Endothelial cell of umbilical vein (primary cell): Measurements from ENCODE around the gene GPR151. TPM values are rescaled to one million over a fixed set of nuclear protein-coding genes. Genes with fewer than 3 reads are reported as not detected.

Experiments used
- BruUV-seq: library from RNA; stranded (reverse); fragments of 400-500 nt; replicated peaks from 2 replicates; lab custom pipeline; 2021; lab: Mats Ljungman, UMichigan
- CTCF ChIA-PET: fragments of 300-600, 350-600 bp; sonication (Branson Sonifier 250); formaldehyde crosslinking; loops from one replicate; lab custom pipeline; 2021; ENCODE audit warnings: antibody characterized with exemption, inconsistent platforms; lab: Charles Lee
- POLR2A ChIA-PET: fragments of 300-600, 350-600 bp; sonication (Branson Sonifier 250); formaldehyde crosslinking; loops from one replicate; lab custom pipeline; 2021; ENCODE audit warnings: antibody characterized with exemption, inconsistent platforms; lab: Charles Lee
- DNase-seq: peaks from one replicate; pipeline ENCODE4 v3.0.0-alpha.2; 2011; ENCODE audit warnings: low read depth, low spot score
- FAIRE-seq: peaks from 2 replicates; lab custom pipeline; 2011; peaks lifted over from hg19 to GRCh38; lab: Jason Lieb, UNC
- H2AFZ ChIP-seq: 2 replicates; pipeline ENCODE4 v1.6.0; 2012; ENCODE audit warnings: low read depth, low read length, control low read depth, inconsistent platforms
- H3K27ac ChIP-seq: 2 replicates; pipeline ENCODE4 v1.5.1; 2011; ENCODE audit warnings: low read depth, mild to moderate bottlenecking, control low read depth, low read length, moderate library complexity; ENCODE audit not compliant: insufficient read depth
- H3K27me3 ChIP-seq, 2 experiments: 2 replicates each; pipeline versions ENCODE4 v1.6.0 to v1.6.1; 2011; ENCODE audit warnings: low read length in 2 of 2, mixed read lengths in 1 of 2; ENCODE audit not compliant: control insufficient read depth in 2 of 2, insufficient read depth in 2 of 2
- H3K36me3 ChIP-seq, 2 experiments: 2 replicates in 1 of 2; 3 replicates in 1 of 2; pipeline ENCODE4 v1.5.1; 2011; ENCODE audit warnings: low read length in 2 of 2, mild to moderate bottlenecking in 1 of 2, moderate library complexity in 1 of 2; ENCODE audit not compliant: control insufficient read depth in 2 of 2, insufficient read depth in 2 of 2; ENCODE audit errors: extremely low read depth in 1 of 2
- H3K4me1 ChIP-seq: 3 replicates; pipeline ENCODE4 v1.5.1; 2011; ENCODE audit warnings: mild to moderate bottlenecking, low read length; ENCODE audit not compliant: control insufficient read depth, insufficient read depth; ENCODE audit errors: extremely low read depth
- H3K4me2 ChIP-seq: 2 replicates; pipeline ENCODE4 v1.6.1; 2011; ENCODE audit warnings: low read length, control low read depth, mixed read lengths; ENCODE audit not compliant: insufficient read depth
- H3K4me3 ChIP-seq, 3 experiments: fragments of 200-600 bp in 1 of 3; sonication (generic), shearing (Covaris generic) in 1 of 3; replicated peaks in 1 of 3; 2 replicates each; pipeline ENCODE4 v1.5.1; 2011 to 2016; ENCODE audit warnings: control low read depth in 3 of 3, low read length in 3 of 3, mild to moderate bottlenecking in 2 of 3, inconsistent platforms in 1 of 3, low read depth in 1 of 3, moderate library complexity in 1 of 3; ENCODE audit not compliant: insufficient read depth in 1 of 3
- H3K79me2 ChIP-seq: 2 replicates; pipeline ENCODE4 v1.6.0; 2012; ENCODE audit warnings: low read length, inconsistent platforms; ENCODE audit not compliant: control insufficient read depth, insufficient read depth
- H3K9ac ChIP-seq: replicated peaks from 2 replicates; pipeline ENCODE3; 2011; ENCODE audit warnings: low read length, control low read depth; ENCODE audit not compliant: insufficient read depth; ENCODE audit errors: extremely low read depth
- H3K9me1 ChIP-seq: replicated peaks from 3 replicates; pipeline ENCODE4 v1.6.0; 2011; ENCODE audit warnings: mild to moderate bottlenecking, low read length; ENCODE audit not compliant: control insufficient read depth, insufficient read depth; ENCODE audit errors: extremely low read depth
- H3K9me3 ChIP-seq: replicated peaks from 2 replicates; pipeline ENCODE4 v1.5.1; 2012; ENCODE audit warnings: low read length, inconsistent platforms; ENCODE audit not compliant: control insufficient read depth, insufficient read depth
- H4K20me1 ChIP-seq: replicated peaks from 2 replicates; pipeline ENCODE3; 2011; ENCODE audit warnings: mild to moderate bottlenecking, low read length; ENCODE audit not compliant: control insufficient read depth, insufficient read depth; ENCODE audit errors: extremely low read depth
- CTCF ChIP-seq, 2 donors: IDR thresholded peaks; 1 replicate in 1 of 2; 2 replicates in 1 of 2; pipeline ENCODE4 v1.5.1; 2011; ENCODE audit warnings: low read length in 2 of 2, mild to moderate bottlenecking in 2 of 2, moderate library complexity in 2 of 2, control low read depth in 1 of 2, inconsistent platforms in 1 of 2, low read depth in 1 of 2; ENCODE audit not compliant: insufficient read depth in 1 of 2; ENCODE audit errors: extremely low read depth in 1 of 2
- EZH2 ChIP-seq: IDR thresholded peaks from 2 replicates; pipeline ENCODE4 v1.6.1; 2012; ENCODE audit warnings: borderline replicate concordance, low read depth, mild to moderate bottlenecking, moderate library complexity, low read length, inconsistent platforms; ENCODE audit not compliant: severe bottlenecking
- FOS ChIP-seq: IDR thresholded peaks from 2 replicates; pipeline ENCODE4 v1.6.1; 2011; ENCODE audit warnings: mild to moderate bottlenecking, low read length, moderate library complexity, borderline replicate concordance; ENCODE audit not compliant: insufficient read depth
- GATA2 ChIP-seq: IDR thresholded peaks from 2 replicates; pipeline ENCODE4 v1.7.0; 2011; ENCODE audit warnings: low read depth, mild to moderate bottlenecking, moderate library complexity, mixed read lengths, low read length; ENCODE audit not compliant: insufficient read length, insufficient read depth
- JUN ChIP-seq: IDR thresholded peaks from 2 replicates; pipeline ENCODE4 v1.6.1; 2011; ENCODE audit warnings: borderline replicate concordance, low read depth; ENCODE audit not compliant: insufficient read length, insufficient read depth
- MYC ChIP-seq: IDR thresholded peaks from one replicate; pipeline ENCODE4 v1.6.1; 2011; ENCODE audit warnings: mild to moderate bottlenecking, low read depth, low read length
- POLR2A ChIP-seq: IDR thresholded peaks from 2 replicates; pipeline ENCODE4 v1.6.1; 2012; ENCODE audit warnings: low read depth, mild to moderate bottlenecking, control low read depth, low read length
- POLR2AphosphoS5 ChIP-seq: IDR thresholded peaks from 2 replicates; pipeline ENCODE4 v1.6.1; 2012; ENCODE audit warnings: low read depth, mild to moderate bottlenecking, control low read depth, low read length, moderate library complexity; ENCODE audit not compliant: insufficient read depth
- dilution Hi-C: fragments of 300-500 bp; cut with MboI; formaldehyde crosslinking; loops from one replicate; pipeline ENCODE4 v1.15.0; 2019; ENCODE audit warnings: low sequenced_read_pairs; ENCODE audit not compliant: extremely low pct_ligation_motif_present
- intact Hi-C: fragments of 100-400 bp; cut with micrococcal nuclease; formaldehyde crosslinking; loops from one replicate; pipeline ENCODE4 v1.10.0; 2022
- polyA plus RNA-seq, 4 experiments: library from polyadenylated mRNA; depleted of rRNA in 3 of 4; stranded (reverse) in 3 of 4; unstranded in 1 of 4; fragments of >200 nt; gene quantifications; 2 replicates each; pipeline versions ENCODE4 v1.2.1 to v1.2.3, GENCODE V29; 2011 to 2012; ENCODE audit warnings: missing spikeins in 1 of 4
- total RNA-seq: library from RNA; stranded (reverse); gene quantifications from 2 replicates; pipeline ENCODE4 v1.2.3, GENCODE V29; 2021
- TF ChIP-seq, protein P1 (sequence below): IDR thresholded peaks from 2 replicates; pipeline ENCODE4 v1.6.1; 2011; ENCODE audit not compliant: insufficient read depth, insufficient read length

The GPR151 gene
- total and polyA plus RNA-seq, 2 donors (not counting 3 experiments of a cell fraction or from before 2014, with no cell fraction given): 0.06 TPM; not detected in 1

DNA sequence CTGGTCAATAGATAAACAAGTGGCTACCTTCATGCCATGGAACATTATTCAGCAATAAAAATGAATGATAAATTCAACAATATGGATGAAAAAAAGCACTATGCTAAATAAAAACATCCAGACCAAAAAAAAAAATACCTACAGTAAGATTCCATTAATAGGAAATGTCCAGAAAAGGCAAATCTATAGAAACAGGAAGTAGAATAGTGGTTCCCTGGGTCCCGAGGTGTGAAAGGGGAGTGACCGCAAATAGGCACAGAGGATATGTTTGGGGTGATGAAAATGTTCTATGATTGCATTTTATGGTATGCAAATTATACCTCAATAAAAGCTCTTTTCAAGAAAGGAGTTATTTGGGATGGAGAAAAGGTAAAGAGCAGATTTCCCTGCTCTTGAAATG lies 3.6 kb upstream of the GPR151 start:
- Histone ChIP-seq H3K9ac (no peak overlapping the region), H3K4me1 (no peaks in the 10 kb centered on the region), H3K9me1 (no peaks in the 10 kb centered on the region), H3K27me3 (peaks cover 6 to 13% of the 10 kb centered on the region in 2 experiments), H3K79me2 (no peaks in the 10 kb centered on the region), H3K4me3 (no peak overlapping the region), H3K9me3 (no peaks in the 10 kb centered on the region), H3K4me2 (no peak overlapping the region), H3K36me3 (no peaks in the 10 kb centered on the region), H4K20me1 (no peaks in the 10 kb centered on the region), H2AFZ (no peak overlapping the region), H3K27ac (no peak overlapping the region)
- intact Hi-C loops: loop anchor here (10.0 kb wide), 1 partner anchor 235 kb away; no protein-coding TSS in a partner anchor
- ChIA-PET POLR2A (no interaction called here), CTCF (interaction anchor here (2.7 kb wide), 1 partner anchor 15 kb away, joined by 15 read pairs; no protein-coding TSS in a partner anchor)
- DNase-seq (no peak), FAIRE-seq (no peak)
- TF ChIP-seq POLR2AphosphoS5: no peak
- no peak for TF ChIP-seq MYC
- no peak for TF ChIP-seq POLR2A
- no peak for TF ChIP-seq GATA2
- TF ChIP-seq EZH2: no peak
- TF ChIP-seq CTCF (IDR thresholded peaks at IDR 0.05; ENCODE audit: extremely low read depth in 1 of 2, insufficient read depth in 1 of 2, low read depth in 1 of 2, low read length in 2 of 2): no peak
- TF ChIP-seq, protein P1, sequence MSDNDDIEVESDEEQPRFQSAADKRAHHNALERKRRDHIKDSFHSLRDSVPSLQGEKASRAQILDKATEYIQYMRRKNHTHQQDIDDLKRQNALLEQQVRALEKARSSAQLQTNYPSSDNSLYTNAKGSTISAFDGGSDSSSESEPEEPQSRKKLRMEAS: no peak
- TF ChIP-seq FOS: no peak
- no peak for TF ChIP-seq JUN
- dilution Hi-C loops: no loop called here
- BruUV-seq: no TSS peak
